Mucosa of stomach (tissue), 1 donor: ENCODE results near the gene PSMG3.
"Not testable (repeated sequence)": the region's sequence is repeated elsewhere in the genome, so short reads cannot be mapped to it uniquely, and the experiment has no call there.

Experiments used
- H3K27me3 ChIP-seq: one replicate; pipeline ENCODE4 v1.7.0; 2013; ENCODE audit warnings: mild to moderate bottlenecking, low read length; ENCODE audit not compliant: control insufficient read depth, insufficient read depth
- H3K36me3 ChIP-seq: one replicate; pipeline ENCODE4 v1.7.0; 2013; ENCODE audit warnings: low read length; ENCODE audit not compliant: control insufficient read depth, insufficient read depth
- H3K4me1 ChIP-seq: one replicate; pipeline ENCODE4 v1.7.0; 2013; ENCODE audit warnings: mild to moderate bottlenecking, low read length; ENCODE audit not compliant: control insufficient read depth, insufficient read depth
- H3K4me3 ChIP-seq: one replicate; pipeline ENCODE4 v1.7.0; 2013; ENCODE audit warnings: low read length
- H3K9ac ChIP-seq: one replicate; pipeline ENCODE4 v1.7.0; 2013; ENCODE audit warnings: mild to moderate bottlenecking, low read length, moderate library complexity
- H3K9me3 ChIP-seq: one replicate; pipeline ENCODE4 v1.7.0; 2013; ENCODE audit warnings: mild to moderate bottlenecking, low read length, moderate library complexity; ENCODE audit not compliant: control insufficient read depth
- donor health status: Pancreatic carcinoma.

The PSMG3 gene

DNA sequence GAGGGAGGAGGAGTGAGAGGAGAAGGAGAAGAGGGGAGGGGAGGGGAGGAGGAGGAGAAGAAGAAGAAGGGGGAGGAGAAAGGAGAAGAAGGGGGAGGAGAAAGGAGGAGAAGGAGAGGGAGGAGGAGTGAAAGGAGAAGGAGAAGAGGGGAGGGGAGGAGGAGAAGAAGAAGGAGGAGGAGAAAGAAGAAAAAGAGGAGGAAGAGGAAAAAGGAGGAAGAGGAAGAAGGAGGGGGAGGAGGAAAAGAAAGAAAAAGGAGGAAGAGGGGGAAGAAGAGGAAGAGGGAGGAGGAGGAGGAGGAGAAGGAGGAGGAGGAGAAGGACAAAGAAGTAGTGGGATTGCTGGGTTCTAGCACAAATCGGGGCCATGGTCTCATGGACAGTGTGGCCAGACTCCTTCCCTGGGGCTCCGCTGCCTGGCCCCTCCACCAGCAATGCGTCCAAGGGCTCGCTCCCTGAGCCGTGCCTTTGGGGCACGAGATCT, 43.5 kb downstream of the PSMG3 start:
- Histone ChIP-seq H3K9ac (no peak overlapping the region), H3K4me1 (no peaks in the 10 kb centered on the region), H3K36me3 (no peaks in the 10 kb centered on the region), H3K27me3 (peaks cover 16% of the 10 kb centered on the region), H3K9me3 (no peaks in the 10 kb centered on the region), H3K4me3 (no peak overlapping the region)

DNA sequence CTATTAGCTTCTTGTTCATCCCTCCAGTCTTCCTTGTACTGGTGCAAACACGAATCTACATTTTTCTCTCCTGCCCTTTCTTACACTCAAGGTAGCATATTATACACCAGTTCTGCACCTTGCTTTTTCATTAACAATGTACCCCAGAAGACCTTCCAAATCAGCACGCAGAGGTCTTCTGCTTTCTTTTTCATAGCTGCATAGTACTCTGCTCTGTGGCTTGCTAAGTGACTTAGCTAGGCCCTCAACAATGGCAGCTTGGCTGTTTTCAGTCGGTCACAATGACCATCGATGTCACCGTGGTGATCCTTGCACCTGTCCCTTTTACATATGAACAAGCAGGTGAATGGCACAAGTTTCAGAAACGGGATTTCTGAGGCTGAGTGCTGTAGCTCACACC, 44.4 kb downstream of the PSMG3 start:
- H3K36me3 ChIP-seq, result no peaks in the 10 kb centered on the region
- peaks cover 16% of the 10 kb centered on the region for H3K27me3 ChIP-seq
- no peak overlapping the region for H3K9ac ChIP-seq
- no peak overlapping the region for H3K4me3 ChIP-seq
- H3K4me1 ChIP-seq, result no peaks in the 10 kb centered on the region
- no peaks in the 10 kb centered on the region for H3K9me3 ChIP-seq

DNA sequence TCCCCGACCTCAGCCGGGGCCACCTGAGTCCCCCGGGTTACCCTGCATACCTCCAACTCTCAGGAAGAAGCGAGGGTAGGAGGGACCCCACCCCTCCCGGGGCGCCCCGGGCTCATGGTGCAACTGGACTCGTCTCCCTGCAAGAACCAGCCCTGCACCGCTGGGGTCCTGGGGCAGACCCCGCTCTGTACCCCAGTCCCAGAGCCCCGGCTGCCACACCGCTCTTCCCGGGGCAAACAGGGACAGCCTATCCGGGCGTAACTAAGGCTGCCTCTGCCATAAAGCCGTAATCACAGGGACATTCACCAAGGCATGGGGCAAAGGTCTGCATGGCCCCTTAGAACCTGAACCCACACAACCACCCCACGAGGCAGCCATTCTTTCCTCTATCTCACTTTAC, 46.0 kb downstream of the PSMG3 start:
- H3K9ac ChIP-seq, result no peak overlapping the region
- no peak overlapping the region for H3K4me3 ChIP-seq
- H3K36me3 ChIP-seq, result no peaks in the 10 kb centered on the region
- no peaks in the 10 kb centered on the region for H3K9me3 ChIP-seq
- H3K4me1 ChIP-seq, result no peaks in the 10 kb centered on the region
- peaks cover 16% of the 10 kb centered on the region for H3K27me3 ChIP-seq

DNA sequence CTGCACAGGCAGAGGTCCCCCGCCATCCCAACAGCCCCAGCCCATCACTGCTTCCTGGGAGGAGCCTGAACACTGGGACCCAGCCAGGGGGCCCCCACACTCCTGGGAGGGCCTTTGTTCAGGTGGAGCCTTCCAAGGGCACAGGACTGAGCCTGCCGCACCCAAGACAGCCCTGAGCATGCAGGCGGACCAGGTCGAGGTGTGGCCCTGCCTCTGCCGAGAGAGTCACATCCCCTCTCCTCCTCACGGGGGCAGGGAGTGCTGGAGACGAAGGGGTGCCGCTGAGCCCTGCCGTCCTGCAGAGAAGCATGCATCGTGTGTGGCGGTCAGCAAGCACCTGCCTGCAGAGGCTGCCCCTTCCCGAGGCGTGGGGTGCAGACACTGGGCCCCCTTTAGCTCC, 46.6 kb downstream of the PSMG3 start:
- Histone ChIP-seq H3K4me3 (no peak overlapping the region), H3K9ac (no peak overlapping the region), H3K27me3 (peaks cover 16% of the 10 kb centered on the region), H3K4me1 (no peaks in the 10 kb centered on the region), H3K36me3 (no peaks in the 10 kb centered on the region), H3K9me3 (no peaks in the 10 kb centered on the region)

DNA sequence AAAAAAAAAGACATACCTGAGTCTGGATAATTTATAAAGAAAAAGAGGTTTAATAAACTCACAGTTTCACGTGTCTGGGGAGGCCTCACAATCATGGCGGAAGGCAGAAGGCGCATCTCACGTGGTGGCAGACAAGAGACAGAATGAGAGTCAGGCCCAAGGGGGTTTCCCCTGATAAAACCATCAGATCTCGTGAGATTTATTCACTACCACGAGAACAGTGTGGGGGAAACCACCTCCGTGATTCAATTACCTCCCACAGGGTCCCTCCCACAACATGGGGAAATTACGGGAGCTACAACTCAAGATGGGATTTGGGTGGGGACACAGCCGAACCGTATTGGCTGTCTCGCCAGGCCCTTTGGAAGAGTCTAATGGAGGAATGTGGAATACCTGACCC, 48.4 kb downstream of the PSMG3 start:
- H3K36me3 ChIP-seq, result no peaks in the 10 kb centered on the region
- H3K4me3 ChIP-seq, result no peak overlapping the region
- H3K9me3 ChIP-seq, result no peaks in the 10 kb centered on the region
- peaks cover 10% of the 10 kb centered on the region for H3K27me3 ChIP-seq
- H3K4me1 ChIP-seq, result no peaks in the 10 kb centered on the region
- no peak overlapping the region for H3K9ac ChIP-seq

DNA sequence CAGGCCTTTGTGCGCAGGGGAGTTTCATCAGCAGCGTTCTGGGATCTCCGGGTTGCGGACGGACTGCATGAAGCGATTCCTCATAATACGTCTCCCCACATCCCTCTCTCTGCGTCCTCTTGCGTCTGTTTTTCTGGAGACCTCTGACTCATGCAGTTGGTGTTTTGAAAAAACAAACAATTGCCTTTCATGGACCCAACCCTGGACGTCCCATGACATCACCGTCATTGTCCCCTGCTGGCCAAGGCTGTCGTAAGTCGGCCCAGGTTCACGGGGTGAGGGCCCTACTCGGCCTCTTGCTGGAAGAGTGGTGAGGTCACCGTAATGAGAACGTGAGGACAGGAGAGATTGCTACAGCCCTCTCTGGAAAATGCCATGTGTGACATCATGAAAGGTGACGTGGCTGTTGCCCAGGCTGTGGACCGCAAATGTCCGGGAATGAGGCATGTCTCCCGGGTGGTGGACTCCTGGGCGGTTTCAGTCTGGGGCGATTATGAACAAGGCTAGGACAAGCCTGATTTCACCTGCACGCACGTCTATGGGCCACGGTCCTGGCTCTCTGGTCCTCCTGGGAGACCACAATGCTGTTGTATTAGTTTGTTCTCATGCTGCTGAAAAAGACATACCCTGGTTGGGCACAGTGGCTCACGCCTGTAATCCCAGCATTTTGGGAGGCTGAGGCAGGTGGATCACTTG, 49.1 kb downstream of the PSMG3 start:
- Histone ChIP-seq H3K4me1 (no peaks in the 10 kb centered on the region), H3K36me3 (no peaks in the 10 kb centered on the region), H3K9ac (no peak overlapping the region), H3K27me3 (peaks cover 10% of the 10 kb centered on the region), H3K9me3 (no peaks in the 10 kb centered on the region), H3K4me3 (no peak overlapping the region)

DNA sequence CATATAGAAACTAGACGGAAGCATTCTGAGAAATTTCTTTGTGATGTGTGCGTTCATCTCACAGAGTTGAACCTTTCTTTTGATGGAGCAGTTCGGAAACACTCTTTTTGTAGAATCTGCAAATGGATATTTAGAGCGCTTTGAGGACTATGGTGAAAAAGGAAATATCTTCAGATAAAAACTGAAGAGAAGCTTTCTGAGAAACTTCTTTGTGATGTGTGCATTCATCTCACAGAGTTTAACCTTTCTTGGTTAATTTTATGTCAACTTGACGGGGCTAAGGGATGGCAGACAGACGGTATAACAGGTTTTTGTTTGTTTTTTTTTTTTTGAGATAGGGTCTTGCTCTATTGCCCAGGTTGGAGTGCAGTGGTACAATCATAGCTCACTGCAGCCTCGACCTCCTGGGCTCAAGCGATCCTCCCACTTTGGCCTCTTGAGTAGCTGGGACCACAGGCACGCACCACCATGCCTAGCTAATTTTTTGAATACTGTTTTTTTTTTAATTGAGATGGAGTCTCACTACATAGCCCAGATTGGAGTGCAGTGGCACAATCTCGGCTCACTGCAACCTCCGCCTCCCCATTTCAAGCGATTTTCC, 50.4 kb downstream of the PSMG3 start:
- not testable (repeated sequence) for H3K4me1 ChIP-seq, H3K9ac ChIP-seq, H3K36me3 ChIP-seq, H3K9me3 ChIP-seq, H3K4me3 ChIP-seq
- peaks cover 10% of the 10 kb centered on the region for H3K27me3 ChIP-seq
